Right atrium auricular region (tissue), 2 donors: ENCODE data around the gene CD300E. TPM values are rescaled to one million over a fixed set of nuclear protein-coding genes. Genes with fewer than 3 reads are reported as not detected.

ENCODE experiments used
- DNase-seq: peaks from one replicate; pipeline ENCODE4 v3.0.0-alpha.2; 2019; ENCODE audit warnings: low spot score
- H3K27ac ChIP-seq, 2 donors: fragments of 200-600 bp; sonication (generic); 1 replicate in 1 of 2; 2 replicates in 1 of 2; pipeline ENCODE4 v1.5.1; 2016 to 2019
- H3K27me3 ChIP-seq, 2 donors: fragments of 200-600 bp; sonication (generic); one replicate each; pipeline versions ENCODE4 v1.5.1 to v1.6.0; 2017 to 2019
- H3K36me3 ChIP-seq: fragments of 200-600 bp; sonication (generic); one replicate; pipeline ENCODE4 v1.5.1; 2016
- H3K4me1 ChIP-seq, 2 donors: fragments of 200-600 bp; sonication (generic); one replicate each; pipeline versions ENCODE4 v1.5.1 to v1.6.0; 2017 to 2019
- H3K4me3 ChIP-seq, 2 donors: fragments of 200-600 bp; sonication (generic); 1 replicate in 1 of 2; 2 replicates in 1 of 2; pipeline ENCODE4 v1.5.1; 2017 to 2019; ENCODE audit warnings: mild to moderate bottlenecking in 1 of 2, moderate library complexity in 1 of 2
- H3K9me3 ChIP-seq, 2 donors: fragments of 200-600 bp; sonication (generic); one replicate each; pipeline ENCODE4 v1.5.1; 2019
- CTCF ChIP-seq, 2 donors: fragments of 200-600 bp; sonication (generic); IDR thresholded peaks; one replicate each; pipeline ENCODE4 v1.5.1; 2019; ENCODE audit warnings: antibody characterized with exemption in 2 of 2
- total RNA-seq, 2 donors: library from RNA; depleted of rRNA; stranded (reverse); fragments of >200 nt; gene quantifications; one replicate each; pipeline ENCODE4 v1.1.0, GENCODE V29; 2016

The CD300E gene
- total RNA-seq, 2 donors from 2014 or later = 0.52 to 1.0 TPM

GRCh38 chr17:74654742-74655141, 31.2 kb upstream of the CD300E start:
- no peaks in the 10 kb centered on the region for H3K4me1 ChIP-seq
- H3K36me3 ChIP-seq = no peaks in the 10 kb centered on the region
- H3K9me3 ChIP-seq = no peaks in the 10 kb centered on the region
- no peak overlapping the region for H3K4me3 ChIP-seq
- H3K27ac ChIP-seq = no peak overlapping the region
- no peak for DNase-seq
- TF ChIP-seq CTCF (IDR thresholded peaks at IDR 0.05) = no peak
- H3K27me3 ChIP-seq = no peaks in the 10 kb centered on the region

DNA sequence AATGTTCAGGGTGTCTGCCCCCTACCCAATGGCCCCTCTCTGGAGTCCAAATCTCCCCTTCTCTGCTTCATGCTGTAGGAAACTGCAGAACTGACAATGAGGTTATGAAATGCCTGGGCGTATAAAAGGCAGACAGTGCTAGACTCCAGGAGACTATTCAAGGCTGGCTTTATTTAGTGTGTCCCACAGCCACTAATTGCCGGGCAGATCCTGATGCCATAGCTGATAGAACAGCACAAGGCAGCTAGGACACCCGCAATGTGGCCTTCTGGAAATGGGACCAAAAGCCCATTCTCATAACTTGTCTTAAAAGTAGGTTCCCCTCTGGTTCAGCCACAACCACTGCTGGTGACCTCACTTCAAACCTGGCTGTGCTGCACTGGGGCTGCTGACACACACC, 28.5 kb upstream of the CD300E start:
- no peak for DNase-seq
- Histone ChIP-seq H3K27me3 (no peaks in the 10 kb centered on the region), H3K4me1 (no peaks in the 10 kb centered on the region), H3K27ac (no peak overlapping the region), H3K9me3 (no peaks in the 10 kb centered on the region), H3K4me3 (no peak overlapping the region), H3K36me3 (no peaks in the 10 kb centered on the region)
- TF ChIP-seq CTCF (IDR thresholded peaks at IDR 0.05) = no peak

- Histone ChIP-seq H3K27me3 (no peaks in the 10 kb centered on the region), H3K4me3 (no peak overlapping the region), H3K4me1 (no peaks in the 10 kb centered on the region), H3K36me3 (no peaks in the 10 kb centered on the region), H3K27ac (no peak overlapping the region), H3K9me3 (no peaks in the 10 kb centered on the region)
- no peak for TF ChIP-seq CTCF (IDR thresholded peaks at IDR 0.05)
- DNase-seq = no peak
Measured at GRCh38 chr17:74649909-74650308, 26.4 kb upstream of the CD300E start.

DNA sequence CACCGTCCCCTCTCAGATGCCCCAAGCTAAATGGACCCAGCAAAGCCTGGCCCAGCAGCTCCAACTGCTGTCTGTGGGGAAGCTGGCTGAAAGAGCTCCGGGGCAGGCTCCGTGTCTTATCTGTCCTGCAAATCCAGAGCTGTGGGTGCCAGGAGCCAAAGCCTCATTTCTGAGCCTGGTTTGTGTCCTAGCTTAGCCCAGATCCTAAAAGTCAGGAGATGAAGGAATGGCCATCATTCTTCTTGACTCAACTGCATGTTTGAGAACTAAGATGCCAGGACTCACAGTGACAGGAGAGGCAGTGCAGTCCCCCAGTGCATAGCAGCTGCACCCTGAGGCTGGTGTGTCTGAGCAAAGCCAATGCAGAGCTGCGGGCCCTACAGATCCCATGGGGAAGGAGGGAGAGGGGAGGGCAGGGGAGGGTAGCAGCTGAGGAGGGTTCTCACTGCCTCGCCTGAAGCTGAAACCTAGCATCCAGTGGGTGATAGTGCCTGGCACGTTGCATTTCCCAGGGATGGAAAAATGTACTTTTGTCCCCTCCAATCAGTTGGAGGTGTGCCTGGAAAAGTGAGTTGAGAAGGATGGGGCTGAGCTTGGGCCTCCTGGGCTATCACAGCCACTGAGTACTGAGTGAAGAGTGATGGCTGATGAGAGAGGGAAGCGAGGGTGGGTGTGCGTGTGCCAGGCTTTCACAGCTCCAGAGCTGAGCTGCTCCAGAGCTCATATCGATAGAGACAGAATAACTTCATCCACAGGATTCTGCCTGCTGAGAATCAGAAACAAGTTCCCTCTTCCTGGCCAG, 24.5 kb upstream of the CD300E start:
- H3K27me3 ChIP-seq = no peaks in the 10 kb centered on the region
- H3K4me1 ChIP-seq = no peaks in the 10 kb centered on the region
- DNase-seq = no peak

GRCh38 chr17:74646231-74646630, 22.7 kb upstream of the CD300E start:
- Histone ChIP-seq H3K27ac (no peak overlapping the region), H3K9me3 (no peaks in the 10 kb centered on the region), H3K36me3 (no peaks in the 10 kb centered on the region), H3K4me1 (no peaks in the 10 kb centered on the region), H3K4me3 (no peak overlapping the region), H3K27me3 (no peaks in the 10 kb centered on the region)
- TF ChIP-seq CTCF (IDR thresholded peaks at IDR 0.05) = peak in 1 of 2 donors; percentile 22
- DNase-seq = no peak

More for the DNA sequence above, 24.5 kb upstream of the CD300E start:
- Histone ChIP-seq H3K27ac (no peak overlapping the region), H3K9me3 (no peaks in the 10 kb centered on the region), H3K4me3 (no peak overlapping the region), H3K36me3 (no peaks in the 10 kb centered on the region)
- no peak for TF ChIP-seq CTCF (IDR thresholded peaks at IDR 0.05)

- H3K4me1 ChIP-seq = no peaks in the 10 kb centered on the region
- TF ChIP-seq CTCF (IDR thresholded peaks at IDR 0.05) = no peak
- no peak for DNase-seq
- H3K27ac ChIP-seq = no peak overlapping the region
- no peaks in the 10 kb centered on the region for H3K27me3 ChIP-seq
- H3K36me3 ChIP-seq = no peaks in the 10 kb centered on the region
- no peak overlapping the region for H3K4me3 ChIP-seq
- no peaks in the 10 kb centered on the region for H3K9me3 ChIP-seq
Measured at GRCh38 chr17:74645010-74645409, 21.5 kb upstream of the CD300E start.
